Effector CD4-positive, alpha-beta T cell (primary cell): ENCODE results near the gene ARHGAP15.

Experiments
- DNase-seq: peaks from one replicate; pipeline ENCODE4 v3.0.0-alpha.2; 2020

ARHGAP15 gene

DNA sequence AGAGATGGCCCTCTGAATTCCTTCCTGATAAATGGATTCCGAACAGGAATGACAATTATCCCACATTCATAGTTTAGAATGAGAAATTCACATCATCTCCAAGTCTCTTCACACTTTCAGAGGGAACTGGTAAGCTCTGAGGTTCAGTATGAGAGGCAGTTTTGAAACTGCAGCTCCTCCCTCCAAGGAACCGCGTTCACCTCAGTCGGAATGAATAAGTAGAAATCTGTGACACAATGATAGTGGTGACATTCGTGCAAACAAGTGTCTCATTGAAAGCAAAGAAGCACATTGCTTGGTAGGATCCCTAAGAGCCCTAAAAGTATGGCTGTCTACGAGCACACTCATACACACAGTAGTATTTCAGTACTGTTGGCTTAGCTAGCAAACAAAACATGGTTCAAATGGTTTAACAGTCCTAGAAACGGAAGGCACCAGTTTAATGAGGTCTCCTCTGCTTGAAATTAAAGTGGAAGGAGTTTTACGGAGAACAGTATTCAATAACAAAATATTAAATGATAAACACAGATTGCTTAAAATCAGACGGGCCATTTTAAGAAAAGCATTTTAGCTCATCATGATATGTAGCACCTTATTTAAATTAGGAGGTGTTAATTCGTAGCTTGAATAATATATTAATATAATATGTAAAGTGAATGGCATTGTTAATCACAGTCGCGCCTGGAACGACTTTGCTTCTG, 225.0 kb downstream of the ARHGAP15 start:
- DNase-seq: no peak

DNA sequence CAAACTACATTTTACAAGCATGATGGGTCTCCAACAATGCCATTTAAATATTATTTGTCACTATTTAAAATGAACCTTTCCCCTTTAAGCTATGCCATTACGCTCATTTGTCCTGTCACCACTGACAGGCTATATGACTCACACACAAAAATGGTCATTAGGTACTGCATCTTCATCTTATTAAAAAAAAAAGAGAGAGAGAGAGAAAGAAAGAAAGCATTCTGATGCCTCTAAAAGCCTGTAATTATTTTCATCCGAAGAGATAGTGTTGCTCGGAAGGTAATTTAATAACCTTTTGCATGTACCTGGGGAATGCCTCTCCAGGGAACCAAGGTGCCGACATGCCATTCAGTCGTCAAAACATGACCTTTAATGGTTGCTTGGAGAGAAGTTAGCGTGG, 226.7 kb downstream of the ARHGAP15 start:
- no peak for DNase-seq

GRCh38 chr2:143356336-143356735, 227.1 kb downstream of the ARHGAP15 start:
- DNase-seq: no peak

GRCh38 chr2:143356736-143357446, 227.7 kb downstream of the ARHGAP15 start:
- no peak for DNase-seq

DNA sequence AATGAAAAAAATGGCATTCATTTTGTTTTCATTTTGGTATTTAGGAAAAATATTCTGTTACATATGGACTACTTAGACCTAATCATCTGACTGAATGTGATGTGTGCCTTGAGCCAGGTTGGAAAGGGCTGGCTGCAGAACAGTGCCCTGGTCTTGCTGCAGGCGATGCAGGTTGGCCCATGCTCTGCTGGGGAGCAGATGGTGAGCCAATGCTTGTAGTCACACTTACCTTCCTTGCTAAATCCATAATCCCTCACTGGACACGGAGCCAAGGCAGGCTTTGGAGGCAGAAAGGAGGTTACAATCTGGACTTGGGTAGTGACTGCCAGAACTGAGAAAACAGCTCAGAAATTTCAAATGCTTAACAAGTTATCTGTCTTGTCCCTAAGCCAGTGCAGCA, 228.7 kb downstream of the ARHGAP15 start:
- DNase-seq: no peak

GRCh38 chr2:143361346-143361745, 232.1 kb downstream of the ARHGAP15 start:
- DNase-seq: no peak

- DNase-seq: no peak
Observed at GRCh38 chr2:143371616-143372015, 242.4 kb downstream of the ARHGAP15 start.

GRCh38 chr2:143375384-143375880, 246.2 kb downstream of the ARHGAP15 start:
- DNase-seq: no peak

- DNase-seq: no peak
Observed at GRCh38 chr2:143378996-143379395, 249.8 kb downstream of the ARHGAP15 start.

- no peak for DNase-seq
Observed at GRCh38 chr2:143379955-143380354, 250.7 kb downstream of the ARHGAP15 start.

DNA sequence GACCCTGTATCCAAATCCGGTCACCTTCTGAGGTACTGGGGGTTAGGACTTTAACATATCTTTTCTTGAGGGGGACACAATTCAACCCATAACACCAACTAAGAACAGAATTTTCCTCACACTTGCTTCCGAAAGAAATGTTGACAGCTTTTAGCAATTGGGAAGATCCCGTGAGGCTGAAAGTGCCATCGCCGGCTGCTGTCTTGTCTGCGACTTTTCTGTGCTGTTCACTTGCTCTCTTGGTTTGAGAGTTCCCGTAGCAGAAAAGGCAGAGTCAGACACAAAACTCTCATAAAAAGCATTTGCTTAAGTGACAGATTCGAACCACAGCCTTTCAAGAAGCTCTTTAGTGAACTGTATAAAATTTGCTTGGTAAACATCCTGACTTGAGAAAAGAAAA, 253.4 kb downstream of the ARHGAP15 start:
- no peak for DNase-seq

DNA sequence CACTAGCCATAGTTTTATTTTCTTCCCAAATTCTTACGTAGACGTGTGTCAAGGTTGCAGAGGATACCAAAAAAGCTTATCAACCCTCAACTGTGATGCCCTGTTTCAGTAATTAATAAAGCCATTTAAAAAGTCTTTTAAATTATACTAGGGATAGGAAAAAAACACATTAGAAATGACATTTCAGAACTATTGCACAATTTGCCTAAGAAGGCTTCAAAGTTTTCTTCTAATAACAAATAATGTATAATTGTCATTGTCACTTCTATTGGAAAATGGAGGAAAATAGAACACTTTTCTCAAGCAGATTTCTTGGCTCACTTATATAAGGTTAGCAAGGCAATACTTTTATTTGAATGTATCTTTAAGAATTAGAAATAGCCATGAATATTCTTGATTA, 253.8 kb downstream of the ARHGAP15 start:
- no peak for DNase-seq

- no peak for DNase-seq
Observed at GRCh38 chr2:143384111-143384510, 254.9 kb downstream of the ARHGAP15 start.

DNA sequence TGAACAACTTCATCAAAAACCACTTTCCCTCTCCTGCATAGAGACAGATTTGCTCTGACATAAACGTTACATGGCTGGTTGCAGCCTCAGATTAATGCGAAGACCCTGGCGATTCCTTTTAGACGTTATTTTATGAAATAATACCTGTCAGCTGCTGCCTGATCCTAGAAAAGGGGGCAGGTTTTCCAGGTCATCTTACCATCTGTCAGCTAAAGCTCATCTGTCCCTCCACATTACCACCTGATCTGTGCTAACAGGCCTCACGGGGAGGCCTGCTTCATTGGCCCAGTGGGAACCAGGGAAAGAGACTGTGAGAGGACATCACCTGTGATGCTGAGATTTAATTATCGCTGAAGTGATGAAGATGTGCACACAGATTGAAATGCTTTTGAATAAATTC, 261.0 kb downstream of the ARHGAP15 start:
- no peak for DNase-seq

DNA sequence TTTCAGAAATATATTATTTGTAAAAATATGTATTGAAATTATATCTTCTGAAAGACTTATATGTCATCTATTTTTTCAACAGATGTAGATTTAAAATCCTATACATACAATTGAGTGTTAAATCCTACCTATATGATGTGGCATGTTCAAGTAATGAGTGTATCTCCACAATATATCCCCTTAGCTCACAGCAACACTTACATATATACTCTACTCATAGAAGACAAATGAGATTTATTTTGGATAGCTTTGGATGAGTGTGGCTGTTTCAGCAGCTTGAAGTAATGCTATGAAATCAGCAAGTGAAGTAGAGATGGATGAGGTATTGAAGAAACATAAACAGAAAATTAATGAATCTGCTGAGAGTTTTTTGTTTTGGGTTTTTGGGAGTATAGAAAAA, 263.1 kb downstream of the ARHGAP15 start:
- no peak for DNase-seq

GRCh38 chr2:143394062-143394461, 264.8 kb downstream of the ARHGAP15 start:
- no peak for DNase-seq

DNA sequence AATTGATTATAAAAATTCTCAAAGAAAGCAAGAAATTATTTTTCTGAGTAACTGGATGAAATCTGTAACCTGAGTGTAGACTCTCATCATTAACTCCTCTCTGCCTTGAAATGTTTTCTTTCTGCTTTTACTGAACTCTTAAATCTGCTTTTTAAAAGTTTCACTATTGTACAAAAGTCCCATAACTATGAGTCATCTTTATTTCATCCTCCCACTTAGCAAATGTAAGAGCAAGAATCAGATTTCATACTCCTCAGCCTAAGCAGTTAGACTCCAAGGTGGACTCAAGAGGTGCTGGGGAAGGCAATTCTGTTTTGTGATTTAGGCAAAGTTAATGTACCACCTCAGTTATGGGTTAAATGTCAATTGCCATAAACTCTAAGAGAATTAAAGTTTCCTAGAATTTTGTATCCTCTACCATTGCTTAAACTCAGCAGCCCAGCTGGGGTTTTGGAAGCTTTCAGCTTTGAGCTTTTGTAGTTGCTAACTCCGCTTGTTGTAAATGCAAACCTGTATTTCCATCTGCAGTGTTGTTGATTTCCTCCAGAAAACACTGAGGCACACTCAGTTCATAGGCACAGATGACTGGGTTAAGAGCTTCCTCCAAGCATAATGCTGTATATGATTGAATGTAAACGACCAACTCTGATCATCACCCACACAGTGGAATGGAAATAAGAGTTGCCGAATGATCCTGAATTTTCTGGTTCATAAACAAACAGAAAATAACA, 268.8 kb downstream of the ARHGAP15 start:
- no peak for DNase-seq

GRCh38 chr2:143398781-143399180, 269.6 kb downstream of the ARHGAP15 start:
- no peak for DNase-seq

- DNase-seq: no peak
Observed at GRCh38 chr2:143399631-143400069, 270.4 kb downstream of the ARHGAP15 start.

GRCh38 chr2:143401861-143402260, 272.6 kb downstream of the ARHGAP15 start:
- DNase-seq: no peak

- no peak for DNase-seq
Observed at GRCh38 chr2:143402451-143402850, 273.2 kb downstream of the ARHGAP15 start.

GRCh38 chr2:143410082-143410897, 281.1 kb downstream of the ARHGAP15 start:
- no peak for DNase-seq

DNA sequence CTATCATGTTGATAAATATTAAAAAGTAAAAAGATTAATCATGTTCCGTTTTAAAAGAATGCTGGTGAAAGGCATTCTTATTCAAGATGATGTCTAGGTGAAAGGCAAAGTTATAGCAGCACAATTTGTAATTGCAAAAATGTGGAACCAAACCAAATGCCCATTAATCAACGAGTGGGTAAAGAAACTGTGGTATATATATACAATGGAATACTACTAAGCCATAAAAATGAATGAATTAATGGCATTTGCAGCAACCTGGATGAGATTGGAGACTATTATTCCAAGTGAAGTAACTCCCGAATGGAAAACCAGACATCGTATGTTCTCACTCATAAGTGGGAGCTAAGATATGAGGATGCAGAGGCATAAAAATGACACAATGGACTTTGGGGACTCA, 286.4 kb downstream of the ARHGAP15 start:
- no peak for DNase-seq
